ENCODE data around the gene VASH2.

Gene VASH2

DNA sequence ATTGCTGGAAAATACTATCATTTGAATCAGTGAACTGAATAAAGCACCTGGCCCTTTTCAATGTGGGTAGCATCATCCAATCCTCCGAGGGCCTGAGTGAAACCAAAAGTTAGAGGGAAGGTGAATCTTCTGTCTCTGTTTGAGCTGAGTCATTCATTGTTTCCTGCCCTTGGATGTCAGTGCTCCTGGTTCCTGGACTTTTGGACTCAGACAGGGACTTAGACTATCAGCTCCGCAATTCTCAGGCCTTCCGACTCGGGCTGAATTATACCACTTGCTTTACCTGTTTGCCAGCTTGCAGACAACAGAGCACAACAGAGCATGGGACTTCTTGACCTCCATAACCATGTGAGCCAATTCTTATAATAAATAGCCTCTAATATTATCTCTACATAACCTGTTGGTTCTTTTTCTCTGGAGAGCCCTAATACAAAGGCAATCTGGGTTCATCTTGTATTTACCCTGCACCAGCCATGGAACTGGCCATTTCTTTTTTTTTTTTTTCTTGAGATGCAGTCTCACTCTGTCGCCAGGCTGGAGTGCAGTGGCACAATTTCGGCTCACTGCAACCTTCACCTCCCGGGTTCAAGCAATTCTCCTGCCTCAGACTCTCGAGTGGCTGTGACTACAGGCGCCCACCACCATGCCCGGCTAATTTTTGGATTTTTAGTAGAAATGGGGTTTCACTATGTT lies 19.2 kb upstream of the VASH2 start:
- DNase-seq, result no peak

DNA sequence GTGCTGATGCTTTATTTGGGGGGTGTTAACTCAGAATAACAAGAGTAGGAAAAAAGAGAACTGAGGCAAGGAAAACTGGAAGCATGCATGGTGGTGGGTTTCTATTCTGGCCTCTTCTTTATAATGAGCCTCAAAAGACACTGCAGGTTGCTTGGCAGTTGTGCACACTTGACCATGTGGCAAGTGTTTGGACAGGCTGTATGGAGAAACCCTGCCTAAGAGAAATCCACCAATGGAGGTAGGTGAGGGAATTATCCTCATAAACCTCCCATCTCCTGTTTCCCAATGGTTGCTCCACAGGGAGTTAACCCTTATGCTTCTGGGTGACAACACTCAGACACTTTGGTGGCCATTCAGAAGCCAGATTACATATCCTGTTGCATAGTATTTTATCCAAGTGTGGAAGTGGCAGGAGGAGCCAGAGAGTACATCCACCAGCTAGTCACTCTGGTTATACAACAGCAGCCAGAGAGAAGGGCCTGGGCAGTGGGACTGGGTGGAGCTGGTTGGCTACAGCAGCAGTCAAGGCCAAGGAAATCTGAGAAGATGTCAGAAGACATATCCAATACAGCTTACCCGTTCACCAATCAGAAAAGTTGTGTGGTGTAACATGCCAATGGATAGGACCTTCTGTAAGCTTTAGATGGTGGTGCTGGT lies 16.4 kb upstream of the VASH2 start:
- DNase-seq, result no peak

DNA sequence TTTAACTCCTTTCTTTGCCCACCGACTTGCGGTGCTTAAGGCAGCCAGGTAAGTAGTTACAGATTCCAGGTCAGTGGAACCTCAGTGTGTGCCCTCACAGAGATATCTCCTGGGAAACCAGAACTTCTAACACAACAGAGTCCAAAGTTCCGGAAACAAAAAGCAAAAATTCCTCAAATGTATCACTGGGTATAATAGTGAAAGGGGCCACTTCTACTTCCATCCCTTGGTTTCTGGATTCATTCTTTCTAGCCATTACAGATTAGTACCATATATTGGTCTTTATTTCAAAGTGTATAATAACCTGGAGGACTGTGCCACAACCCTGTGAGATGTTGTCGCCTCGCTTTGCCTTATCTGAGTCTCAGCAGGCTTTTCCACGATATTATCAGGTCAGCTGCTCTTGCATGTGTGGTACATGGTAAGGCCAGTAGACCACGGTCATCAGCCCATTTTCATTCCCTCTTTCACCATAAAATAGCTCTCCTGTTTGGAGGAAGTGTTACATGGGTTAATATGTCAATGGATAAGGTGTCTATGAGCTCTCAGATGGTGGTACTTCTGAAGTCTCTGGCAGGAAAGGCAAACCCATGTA lies 14.9 kb upstream of the VASH2 start:
- no peak for DNase-seq

DNA sequence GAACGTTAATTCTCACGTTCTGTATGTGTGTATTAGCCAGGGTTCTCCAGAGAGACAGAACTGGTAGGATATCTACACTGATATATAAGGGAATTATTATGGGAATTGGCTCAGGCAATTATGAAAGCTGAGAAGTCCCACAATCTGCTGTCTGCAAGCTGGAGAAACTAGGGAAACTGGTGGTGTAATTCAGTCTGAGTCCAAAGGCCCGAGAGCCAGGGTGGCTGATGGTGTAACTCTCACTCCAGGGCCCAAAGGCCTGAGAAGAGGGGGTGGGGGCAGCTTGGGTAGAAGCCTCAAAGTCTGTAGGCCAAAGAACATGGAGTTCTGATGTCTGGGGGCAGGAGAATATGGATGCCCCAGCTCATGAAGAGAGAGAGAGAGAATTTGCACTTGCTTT lies 13.3 kb upstream of the VASH2 start:
- DNase-seq, result no peak

DNA sequence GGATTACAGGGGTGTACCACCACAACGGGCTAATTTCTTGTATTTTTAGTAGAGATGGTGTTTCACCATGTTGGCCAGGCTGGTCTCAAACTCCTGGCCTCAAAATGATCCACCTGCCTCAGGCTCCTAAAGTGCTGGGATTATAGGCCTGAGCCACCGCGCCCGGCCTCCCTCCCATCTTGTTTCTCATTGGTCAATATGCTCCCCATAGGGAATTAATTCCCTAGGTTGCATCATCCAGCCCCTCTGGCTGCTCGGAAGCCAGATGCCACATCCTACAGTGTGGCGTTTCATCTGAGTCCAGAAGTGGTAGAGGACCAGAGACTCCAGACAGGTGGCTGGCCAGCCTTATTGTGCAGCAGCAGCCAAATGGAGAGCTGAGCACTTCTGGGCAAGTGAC lies 11.5 kb upstream of the VASH2 start:
- no peak for DNase-seq

DNA sequence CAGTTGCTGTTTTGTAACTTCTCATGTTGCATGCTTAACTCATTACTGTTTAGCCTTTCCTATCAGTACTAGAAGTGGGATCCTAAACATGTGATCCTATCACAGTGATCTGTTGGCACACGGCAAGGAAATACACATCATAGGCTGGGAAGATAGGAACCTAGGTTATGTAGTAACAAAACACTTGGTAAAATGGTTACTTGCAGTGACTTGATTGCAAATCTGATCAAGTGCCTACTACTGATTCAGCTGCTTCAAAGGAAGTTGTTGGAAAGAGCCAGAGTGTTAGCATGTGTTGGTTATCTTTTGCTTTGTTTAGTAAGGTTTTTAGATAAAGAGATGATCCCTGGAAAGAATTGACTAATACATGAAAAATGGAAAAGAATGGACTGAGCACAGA lies 8.9 kb upstream of the VASH2 start:
- no peak for DNase-seq

DNA sequence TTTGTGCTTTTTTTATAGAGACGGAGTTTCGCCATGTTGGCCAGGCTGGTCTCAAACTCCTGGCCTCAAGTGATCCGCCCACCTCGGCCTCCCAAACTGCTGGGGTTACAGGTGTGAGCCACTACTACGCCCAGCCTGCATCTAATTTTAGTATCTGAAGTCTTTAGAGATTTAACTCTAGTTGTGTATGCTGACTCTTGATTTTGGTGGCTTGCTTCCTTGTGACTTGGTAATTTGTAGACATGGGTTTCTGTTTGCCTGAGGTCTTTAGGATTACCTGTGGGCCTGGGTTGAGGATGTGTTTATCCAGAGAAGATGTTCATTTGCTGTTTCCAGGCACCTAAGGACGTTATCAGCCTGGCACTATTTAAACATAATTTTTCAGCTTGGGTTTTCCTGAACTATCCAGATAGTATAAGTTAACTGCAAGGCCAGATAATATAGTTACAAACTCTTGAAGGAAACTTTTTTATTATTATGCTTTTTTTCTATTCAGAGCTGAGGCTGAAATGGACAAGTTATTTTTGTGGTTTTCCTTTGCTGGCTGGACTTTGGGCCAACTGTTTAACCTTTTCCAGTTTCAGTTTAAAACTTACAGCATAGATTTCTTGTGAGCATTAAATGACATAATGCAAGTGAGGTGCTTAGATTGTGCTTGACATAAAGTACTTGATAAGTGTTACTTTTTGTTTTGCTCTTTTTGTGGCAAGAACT lies 7.5 kb upstream of the VASH2 start:
- DNase-seq, result no peak

DNA sequence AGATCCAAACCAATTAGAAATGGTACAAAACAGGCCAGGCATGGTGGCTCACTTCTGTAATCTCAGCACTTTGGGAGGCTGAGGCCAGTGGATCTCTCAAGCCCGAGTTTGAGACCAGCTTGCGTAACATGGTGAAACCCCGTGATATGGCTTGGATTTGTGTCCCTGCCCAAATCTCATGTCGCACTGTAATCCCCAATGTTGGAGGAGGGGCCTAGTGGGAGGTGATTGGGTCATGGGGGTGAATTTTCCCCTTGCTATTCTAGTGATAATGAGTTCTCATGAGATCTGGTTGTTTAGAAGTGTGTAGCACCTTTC lies 7.0 kb upstream of the VASH2 start:
- no peak for DNase-seq

DNA sequence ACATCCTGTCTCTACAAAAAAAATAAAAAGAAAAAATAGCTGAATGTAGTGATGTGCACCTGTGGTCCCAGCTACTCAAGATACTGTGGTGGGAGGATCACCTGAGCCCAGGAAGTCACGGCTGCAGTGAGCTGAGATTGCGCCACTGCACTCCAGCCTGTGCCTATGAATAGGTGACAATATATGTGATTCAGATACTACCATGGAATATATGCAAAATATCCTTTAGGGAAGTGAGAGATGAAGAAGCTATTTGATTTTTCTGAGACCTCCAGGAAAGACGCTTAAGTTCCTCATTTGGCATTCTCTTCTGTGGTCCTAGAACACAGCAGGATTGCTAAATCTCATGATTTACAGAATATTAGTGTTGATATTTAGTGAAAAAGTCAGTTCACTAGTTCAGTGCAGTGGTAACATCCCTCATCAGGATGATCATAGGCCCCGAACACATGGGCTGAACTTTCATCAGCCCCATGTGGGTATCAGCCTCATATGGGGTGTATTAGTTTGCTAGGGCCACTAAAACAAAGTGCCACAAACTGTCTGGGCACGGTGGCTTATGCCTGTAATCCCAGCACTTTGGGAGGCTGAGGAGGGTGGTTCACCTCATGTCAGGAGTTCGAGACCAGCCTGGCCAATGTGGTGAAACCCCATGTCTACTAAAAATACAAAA lies 6.0 kb upstream of the VASH2 start:
- peak; percentile 76 for DNase-seq

DNA sequence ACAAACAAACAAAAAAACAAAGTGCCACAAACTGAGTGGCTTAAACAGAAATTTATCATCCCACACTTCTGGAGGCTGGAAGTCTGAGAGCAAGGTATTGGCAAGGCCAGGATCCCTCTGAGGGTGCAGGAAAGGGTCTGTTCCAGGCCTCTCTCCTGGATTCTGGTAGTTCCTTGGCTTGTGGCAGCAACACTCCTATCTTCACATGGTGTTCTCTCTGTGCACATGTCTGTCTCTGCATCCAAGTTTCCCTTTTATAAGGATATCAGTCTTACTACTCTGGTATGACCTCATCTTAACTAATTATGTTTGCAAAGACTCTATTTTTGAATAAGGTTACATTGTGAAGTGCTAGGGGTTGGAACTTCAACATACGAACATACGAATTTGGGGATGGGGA lies 5.3 kb upstream of the VASH2 start:
- DNase-seq, result no peak

DNA sequence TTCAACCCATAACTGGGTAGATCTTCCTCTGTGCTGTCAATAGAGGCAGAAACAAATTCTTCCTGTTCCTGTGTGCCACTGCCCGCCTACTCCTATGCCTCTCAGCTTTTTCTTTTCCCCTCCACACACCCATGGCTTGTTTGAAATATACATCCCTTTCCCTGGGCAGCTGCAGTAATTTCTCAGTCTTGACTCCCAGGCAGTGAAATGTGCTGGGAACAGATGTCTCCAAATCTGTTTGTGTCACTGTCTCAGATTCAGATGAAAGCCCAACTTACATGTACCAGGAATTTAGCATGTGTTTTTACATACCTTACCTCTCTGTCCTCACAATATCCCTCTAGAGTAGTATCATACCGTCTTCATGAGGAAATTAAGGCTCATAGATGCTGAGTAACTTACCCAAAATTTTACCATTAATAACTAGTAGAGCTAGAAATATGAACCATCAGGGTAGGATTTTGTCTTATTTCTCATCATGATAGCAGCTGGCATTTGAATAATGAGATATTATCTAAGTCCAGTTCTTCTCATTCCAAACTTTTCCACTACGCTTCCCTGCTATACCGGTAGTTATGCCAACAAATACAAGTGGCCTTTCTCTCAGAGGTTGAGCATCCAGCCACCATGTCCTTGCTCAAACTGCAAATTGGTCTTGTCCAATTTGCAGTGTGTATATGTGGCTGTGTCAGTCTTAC lies 4.7 kb upstream of the VASH2 start:
- no peak for DNase-seq

DNA sequence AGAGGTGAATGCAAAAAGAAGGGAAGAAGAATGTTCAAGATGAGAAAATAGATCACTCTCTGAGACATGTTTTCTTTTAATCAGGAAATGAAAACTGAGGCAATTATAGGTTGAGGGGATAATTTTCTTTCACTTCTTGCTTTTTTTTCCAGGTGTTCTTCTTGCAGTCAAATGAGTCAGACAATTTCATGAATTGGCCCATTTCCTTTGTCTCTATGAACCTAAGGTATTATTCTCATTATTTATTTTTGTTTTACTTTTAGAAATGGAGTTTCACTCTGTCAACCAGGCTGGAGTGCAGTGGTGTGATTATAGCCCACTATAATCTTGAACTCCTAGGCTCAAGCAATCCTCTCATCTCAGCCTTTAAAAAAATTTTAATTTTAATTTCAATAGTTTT lies 3.5 kb upstream of the VASH2 start:
- DNase-seq, result peak; percentile 3

DNA sequence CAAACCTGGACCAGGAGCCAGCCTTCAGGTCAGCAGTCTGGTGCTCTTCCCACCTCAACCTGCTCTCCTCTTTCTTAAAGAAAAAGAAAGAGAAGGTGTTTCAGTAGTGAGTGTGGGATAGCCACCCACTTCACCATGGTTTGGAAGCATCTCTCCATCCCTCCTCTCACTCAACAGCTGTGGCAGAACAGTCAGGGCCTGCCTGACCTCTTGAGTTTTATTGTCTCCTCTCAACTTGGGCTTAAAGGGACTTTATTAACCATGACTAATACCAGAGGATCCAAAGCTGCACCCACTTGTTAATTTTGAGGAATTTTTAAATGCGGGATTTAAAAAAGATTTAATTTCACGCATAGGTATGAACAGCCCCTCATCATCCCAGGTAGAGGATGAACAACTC lies 570 bp upstream of the VASH2 start:
- no peak for DNase-seq

DNA sequence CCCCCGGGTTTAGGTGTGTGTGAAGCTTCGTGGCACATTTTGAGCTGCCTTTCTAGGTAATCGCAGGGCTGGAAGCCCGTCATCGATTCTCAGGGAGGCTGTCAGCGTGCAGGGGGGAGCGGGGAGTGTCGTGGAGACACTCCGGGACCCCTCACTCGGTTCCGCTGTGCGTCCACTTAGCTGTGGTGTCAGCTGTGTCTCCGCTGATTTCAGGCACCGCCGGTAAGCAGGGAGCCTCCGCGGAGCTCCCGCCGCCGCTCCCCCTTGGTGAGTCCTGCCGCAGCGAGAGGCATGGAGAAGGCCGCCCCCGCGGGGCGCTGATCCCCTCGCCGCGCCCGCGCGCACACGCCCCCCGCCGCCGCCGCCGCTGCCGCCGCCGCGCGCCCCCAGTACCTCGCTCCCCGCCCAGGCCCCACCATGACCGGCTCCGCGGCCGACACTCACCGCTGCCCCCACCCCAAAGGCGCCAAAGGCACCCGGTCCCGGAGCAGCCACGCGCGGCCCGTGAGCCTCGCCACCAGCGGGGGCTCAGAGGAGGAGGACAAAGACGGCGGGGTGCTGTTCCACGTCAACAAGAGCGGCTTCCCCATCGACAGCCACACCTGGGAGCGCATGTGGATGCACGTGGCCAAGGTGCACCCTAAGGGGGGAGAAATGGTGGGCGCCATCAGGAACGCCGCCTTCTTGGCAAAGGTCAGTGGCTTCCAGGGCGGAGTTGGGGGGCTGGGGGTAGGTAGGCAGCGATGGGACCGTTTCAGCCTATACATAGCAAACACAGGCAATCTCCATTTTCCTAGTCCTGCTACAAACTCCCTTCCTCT lies 995 bp downstream of the VASH2 start:
- no peak for DNase-seq

DNA sequence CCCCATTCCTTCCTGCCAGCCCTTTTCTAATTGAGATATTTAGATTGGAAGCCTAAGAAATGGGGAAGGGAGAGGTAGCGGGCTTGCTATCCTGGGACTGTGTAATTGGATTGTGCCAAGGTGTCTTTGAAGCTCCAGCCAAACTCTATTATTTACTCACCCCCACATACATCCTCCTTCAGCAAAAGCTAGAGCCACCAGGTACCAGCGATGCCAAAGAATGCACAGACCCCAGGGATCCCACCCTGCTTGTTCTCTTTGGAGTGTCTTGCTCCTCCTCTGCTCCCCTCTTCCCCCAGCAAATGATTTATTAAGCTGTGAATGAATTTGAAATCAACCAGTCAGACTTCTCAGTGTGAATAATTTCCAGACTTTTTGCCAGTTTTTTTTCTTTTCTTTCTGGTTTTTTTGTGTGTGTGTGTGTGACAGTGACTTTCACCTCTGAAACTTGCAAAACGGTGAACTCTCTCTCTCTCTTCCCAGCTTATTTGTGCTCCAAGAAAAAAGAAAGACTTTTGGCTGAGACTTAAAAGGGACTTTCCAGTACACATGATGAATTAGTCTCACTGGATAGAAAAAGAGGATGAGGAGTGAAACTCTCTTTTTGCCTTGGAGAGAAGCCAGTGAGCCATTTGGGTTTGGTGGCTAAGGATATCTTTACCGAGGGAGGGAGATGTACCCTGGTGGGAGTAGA lies 1.8 kb downstream of the VASH2 start:
- no peak for DNase-seq

DNA sequence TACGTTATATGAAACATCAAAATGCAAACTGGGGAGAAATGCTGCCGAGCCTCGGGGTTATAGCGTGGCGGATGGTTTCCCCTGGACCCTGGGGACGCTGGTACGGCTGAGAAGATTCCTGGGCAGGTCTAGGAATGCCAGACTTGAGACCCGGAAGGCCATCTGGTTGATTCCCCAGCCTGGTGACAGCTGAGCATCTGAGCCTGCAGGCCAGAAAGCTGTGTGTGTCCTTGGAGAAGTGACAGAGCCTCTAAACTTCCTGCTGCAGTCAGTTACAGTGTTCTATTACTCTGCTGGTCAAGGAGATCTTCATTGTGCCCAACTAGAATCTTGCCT lies 2.3 kb downstream of the VASH2 start:
- DNase-seq, result no peak

DNA sequence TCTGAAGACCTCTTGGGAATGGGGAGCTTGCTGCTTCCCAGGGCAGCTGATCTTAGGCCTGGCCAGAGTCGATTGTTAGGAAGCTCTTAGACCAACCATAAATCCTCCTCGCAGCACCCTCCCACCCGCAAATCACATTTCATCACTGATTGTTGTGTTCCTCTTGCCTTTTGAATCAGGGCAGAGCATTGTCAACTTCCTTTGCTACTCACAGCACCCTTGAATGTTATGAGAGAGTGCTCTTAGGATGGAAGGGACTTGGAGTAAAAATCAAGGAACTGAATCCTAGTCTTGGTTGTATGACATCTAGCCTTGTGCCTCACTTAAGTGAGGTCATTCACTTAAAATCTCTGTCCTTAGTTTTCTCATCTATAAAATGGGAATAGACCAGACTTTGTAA lies 3.0 kb downstream of the VASH2 start:
- peak; percentile 34 for DNase-seq

DNA sequence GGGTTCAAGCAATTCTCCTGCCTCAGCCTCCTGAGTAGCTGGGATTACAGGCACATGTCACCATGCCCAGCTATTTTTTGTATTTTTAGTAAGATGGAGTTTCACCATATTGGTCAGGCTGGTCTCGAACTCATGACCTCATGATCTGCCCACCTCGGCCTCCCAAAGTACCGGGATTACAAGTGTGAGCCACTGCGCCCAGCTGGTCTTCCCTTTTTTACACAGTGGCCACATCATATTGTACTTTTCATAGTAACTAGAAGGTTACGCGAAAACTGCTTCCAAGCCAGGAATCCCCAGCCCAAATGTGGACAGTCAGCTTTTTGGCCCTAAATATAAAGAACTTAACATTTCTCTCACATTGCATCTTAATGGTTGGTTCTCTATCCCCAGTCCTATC lies 4.2 kb downstream of the VASH2 start:
- DNase-seq, result no peak

DNA sequence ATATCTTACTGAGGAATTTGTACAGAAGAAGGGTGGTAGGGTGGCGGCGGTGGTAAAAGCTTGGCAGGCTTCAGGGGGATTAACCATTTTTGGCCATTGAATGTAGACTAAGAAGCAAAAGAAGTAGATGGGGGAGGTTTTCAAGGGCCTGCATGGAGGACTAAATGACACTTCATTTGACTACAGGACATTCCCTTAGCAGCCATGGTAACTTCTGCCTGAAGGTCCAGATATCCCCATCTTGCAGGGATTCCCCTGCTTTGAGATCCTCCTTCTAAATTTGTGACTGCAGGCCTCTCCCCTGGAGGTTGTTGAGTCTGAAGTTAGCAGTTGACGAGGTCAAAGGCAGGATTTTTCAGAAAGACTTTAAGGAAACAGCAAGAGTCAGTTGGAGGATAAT lies 4.8 kb downstream of the VASH2 start:
- no peak for DNase-seq

DNA sequence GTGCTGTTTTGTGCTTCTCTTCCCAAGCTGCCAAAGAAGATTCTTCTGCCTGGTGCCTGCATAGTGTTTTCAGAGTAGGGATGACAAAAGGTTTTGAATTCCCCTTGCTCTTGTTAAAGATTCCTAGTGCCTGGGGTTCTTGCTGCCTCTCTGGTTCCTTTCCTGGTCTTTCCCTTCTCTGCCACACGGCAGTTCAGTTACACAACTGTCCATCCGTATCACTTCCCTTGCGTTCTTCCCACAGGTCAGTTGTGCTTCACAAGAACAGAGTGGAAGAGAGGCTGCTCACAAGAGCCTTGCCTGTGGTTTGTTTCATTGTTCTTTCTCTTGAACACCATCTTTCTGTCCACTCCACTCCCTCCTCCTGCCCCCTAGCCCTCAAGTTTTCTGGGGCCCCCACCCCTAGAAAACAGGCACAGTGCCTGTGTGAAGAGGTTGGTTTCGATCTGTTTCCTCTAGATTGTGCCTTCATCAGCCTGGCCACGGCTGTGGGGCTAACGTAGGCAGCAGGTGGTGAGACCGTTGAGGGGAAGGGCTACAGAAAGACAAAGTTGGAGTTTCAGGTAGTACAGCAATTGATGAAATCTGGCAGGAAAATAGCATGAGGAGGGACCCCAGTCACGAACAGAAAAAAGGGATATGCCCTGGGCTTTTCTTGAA lies 5.8 kb downstream of the VASH2 start:
- peak; percentile 41 for DNase-seq

DNA sequence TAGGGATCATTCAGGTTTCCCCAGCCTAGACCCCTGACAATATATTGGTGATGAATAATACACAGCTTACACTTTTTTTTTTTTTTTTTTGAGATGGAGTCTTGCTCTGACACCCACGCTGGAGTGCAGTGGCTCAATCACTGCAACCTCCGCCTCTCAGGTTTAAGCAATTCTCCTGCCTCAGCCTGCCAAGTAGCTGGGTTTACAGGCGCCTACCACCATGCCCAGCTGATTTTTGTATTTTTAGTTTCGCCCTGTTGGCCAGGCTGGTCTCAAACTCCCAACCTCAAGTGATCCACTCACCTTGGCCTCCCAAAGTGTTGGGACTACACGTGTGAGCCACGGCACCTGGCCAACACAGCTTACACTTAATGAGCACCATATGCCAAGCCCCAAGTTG lies 7.2 kb downstream of the VASH2 start:
- no peak for DNase-seq

Data from MV-4-11 (cell line).